Lung (tissue), 12 donors: Measurements from ENCODE around the gene MLXIPL. TPM values are rescaled to one million over a fixed set of nuclear protein-coding genes. Genes with fewer than 3 reads are reported as not detected.
"Not testable (repeated sequence)": the region's sequence is repeated elsewhere in the genome, so short reads cannot be mapped to it uniquely, and the experiment has no call there.

Experiments
- ATAC-seq: fragments of 200-7000 bp; cut with Tn5 transposase; one replicate; pipeline ENCODE4 v1.9.1; 2020; ENCODE audit warnings: moderate number of reproducible peaks; ENCODE audit not compliant: insufficient read depth, low FRiP score
- DNase-seq, 3 donors: peaks; one replicate each; pipeline ENCODE4 v3.0.0-alpha.2; 2013 to 2017
- H3K27ac ChIP-seq, 2 donors: one replicate each; pipeline ENCODE4 v1.5.1; 2013; ENCODE audit warnings: mild to moderate bottlenecking in 2 of 2, moderate library complexity in 2 of 2, control low read depth in 1 of 2, inconsistent platforms in 1 of 2, low read depth in 1 of 2, low read length in 1 of 2
- H3K27me3 ChIP-seq, 3 donors: one replicate each; pipeline ENCODE4 v1.5.1; 2013; ENCODE audit warnings: low read length in 2 of 3; ENCODE audit not compliant: control insufficient read depth in 3 of 3, insufficient read depth in 3 of 3
- H3K36me3 ChIP-seq, 4 donors: one replicate each; pipeline ENCODE4 v1.5.1; 2013; ENCODE audit warnings: low read length in 4 of 4, mild to moderate bottlenecking in 1 of 4, moderate library complexity in 1 of 4; ENCODE audit not compliant: control insufficient read depth in 4 of 4, insufficient read depth in 4 of 4
- H3K4me1 ChIP-seq, 5 donors: one replicate each; pipeline ENCODE4 v1.5.1; 2013; ENCODE audit warnings: low read length in 5 of 5, mild to moderate bottlenecking in 2 of 5, moderate library complexity in 1 of 5; ENCODE audit not compliant: control insufficient read depth in 5 of 5, insufficient read depth in 5 of 5
- H3K4me3 ChIP-seq: one replicate; pipeline ENCODE4 v1.5.1; 2013; ENCODE audit warnings: mild to moderate bottlenecking, control low read depth, moderate library complexity
- H3K9ac ChIP-seq, 2 donors: one replicate each; pipeline ENCODE4 v1.5.1; 2013; ENCODE audit warnings: low read length in 2 of 2, control low read depth in 1 of 2; ENCODE audit not compliant: insufficient read depth in 1 of 2
- H3K9me3 ChIP-seq, 4 donors: one replicate each; pipeline ENCODE4 v1.5.1; 2013; ENCODE audit warnings: low read length in 3 of 4, mild to moderate bottlenecking in 1 of 4, moderate library complexity in 1 of 4; ENCODE audit not compliant: control insufficient read depth in 4 of 4, insufficient read depth in 3 of 4
- CTCF ChIP-seq: IDR thresholded peaks from 2 replicates; pipeline ENCODE4 v1.5.1; 2012; ENCODE audit warnings: mild to moderate bottlenecking; ENCODE audit errors: control extremely low read depth, extremely low read depth
- WGBS, 2 donors: extraction: QIAGEN DNeasy Blood & Tissue Kit; methylation state at CpG; one replicate each; pipeline ENCODE4 v1.1.7; 2013; 5-methylcytosine and 5-hydroxymethylcytosine counted together
- polyA plus RNA-seq, 2 donors: library from polyadenylated mRNA; stranded (reverse); fragments of 200-250 nt; gene quantifications; one replicate each; pipeline ENCODE4 v1.2.1, GENCODE V29; 2013
- total RNA-seq, 2 donors: library from RNA; depleted of rRNA in 1 of 2; stranded (reverse); fragments of >200 nt in 1 of 2; gene quantifications; one replicate each; pipeline ENCODE4 v1.2.1, GENCODE V29; 2014 to 2021
- donor health status: control.
- donor health status: control.
- donor health status: Bipolar disorder and iron deficiency.
- donor health status: healthy.
- donor health status: DM: yes; HTN: yes; CAD: no.

Gene MLXIPL
- total and polyA plus RNA-seq, 4 donors, result 1.3 to 16.1 (median 6.7) TPM

- no peak overlapping the region for H3K27ac ChIP-seq
- peaks cover 0 to 4% (median 0%) of the 10 kb centered on the region in 5 donors for H3K4me1 ChIP-seq
- peaks cover 0 to 7% (median 4%) of the 10 kb centered on the region in 3 donors for H3K27me3 ChIP-seq
- peaks cover 0 to 2% (median 0%) of the 10 kb centered on the region in 4 donors for H3K36me3 ChIP-seq
- no peak for TF ChIP-seq CTCF
- H3K4me3 ChIP-seq, result no peak overlapping the region
- no peak for DNase-seq
- ATAC-seq, result no peak
- H3K9me3 ChIP-seq, result no peaks in the 10 kb centered on the region
- H3K9ac ChIP-seq, result no peak overlapping the region
- 78 to 82% methylated on average over 4 of the region's 4 CpGs for WGBS, 2 donors
Observed at GRCh38 chr7:73610105-73610504, 14.2 kb downstream of the MLXIPL start.

GRCh38 chr7:73607692-73607983, 16.7 kb downstream of the MLXIPL start:
- not testable (repeated sequence) for ATAC-seq, H3K4me3 ChIP-seq, H3K9me3 ChIP-seq, DNase-seq, H3K27me3 ChIP-seq, H3K27ac ChIP-seq, H3K36me3 ChIP-seq, H3K9ac ChIP-seq, H3K4me1 ChIP-seq
- 51 to 60% methylated on average over 4 to 5 of the region's 5 CpGs for WGBS, 2 donors

- peak; percentile 21 for ATAC-seq
- peak; percentile 44 to 66 (median 59) for DNase-seq
- Histone ChIP-seq H3K9ac (no peak overlapping the region), H3K27me3 (peaks cover 0 to 7% (median 4%) of the 10 kb centered on the region in 3 donors), H3K9me3 (no peaks in the 10 kb centered on the region), H3K4me3 (no peak overlapping the region), H3K27ac (no peak overlapping the region), H3K4me1 (peaks cover 0 to 4% (median 0%) of the 10 kb centered on the region in 5 donors), H3K36me3 (no peaks in the 10 kb centered on the region)
- WGBS, 2 donors, result 11 to 15% methylated on average over 36 of the region's 36 CpGs
- peak; percentile 79 for TF ChIP-seq CTCF
Observed at GRCh38 chr7:73606801-73607691, 17.3 kb downstream of the MLXIPL start.

- DNase-seq, result no peak
- peaks cover 0 to 7% (median 4%) of the 10 kb centered on the region in 3 donors for H3K27me3 ChIP-seq
Observed at GRCh38 chr7:73605601-73606220, 18.6 kb downstream of the MLXIPL start.

More at GRCh38 chr7:73605601-73606220, 18.6 kb downstream of the MLXIPL start:
- H3K9ac ChIP-seq, result no peak overlapping the region
- no peak overlapping the region for H3K27ac ChIP-seq
- H3K36me3 ChIP-seq, result no peaks in the 10 kb centered on the region
- no peak for TF ChIP-seq CTCF
- no peaks in the 10 kb centered on the region for H3K9me3 ChIP-seq
- H3K4me1 ChIP-seq, result peaks cover 0 to 4% (median 0%) of the 10 kb centered on the region in 5 donors
- WGBS, 2 donors, result 69 to 70% methylated on average over 23 of the region's 23 CpGs
- ATAC-seq, result no peak
- H3K4me3 ChIP-seq, result no peak overlapping the region
